GM23338 (cell line): ENCODE results near the gene AKNAD1. TPM values are rescaled to one million over a fixed set of nuclear protein-coding genes. Genes with fewer than 3 reads are reported as not detected.

Experiments used
- CREB1 ChIP-seq: fragments of 250-450 bp; sonication (Bioruptor Pico); IDR thresholded peaks from 2 replicates; pipeline ENCODE4 v1.5.0; 2020; ENCODE audit warnings: low read depth, mild to moderate bottlenecking, moderate library complexity
- NANOG ChIP-seq: IDR thresholded peaks from 2 replicates; pipeline ENCODE4 v1.6.1; 2016; ENCODE audit warnings: antibody characterized with exemption, borderline replicate concordance
- POLR2AphosphoS5 ChIP-seq: IDR thresholded peaks from 2 replicates; pipeline ENCODE4 v1.6.1; 2016; ENCODE audit warnings: antibody characterized with exemption, low read depth
- STAT1 ChIP-seq: IDR thresholded peaks from one replicate; pipeline ENCODE4 v1.6.1; 2016; ENCODE audit warnings: antibody characterized with exemption; ENCODE audit not compliant: unreplicated experiment
- polyA plus RNA-seq: library from polyadenylated mRNA; unstranded; fragments of >200 nt; fragmentation: Nextera tagmentation; extraction: Ambion mirVana; gene quantifications from 2 replicates; pipeline ENCODE4 v1.2.1, GENCODE V29; 2016
- total RNA-seq: library from RNA; depleted of rRNA; stranded (reverse); fragments of >200 nt; shearing (Covaris generic); gene quantifications from 2 replicates; pipeline ENCODE4 v1.2.3, GENCODE V29; 2014
- TF ChIP-seq, protein P1 (sequence below): fragments of 250-450 bp; sonication (Bioruptor Pico); IDR thresholded peaks from 2 replicates; pipeline ENCODE4 v1.5.0; 2020; ENCODE audit warnings: mild to moderate bottlenecking, moderate library complexity
- TF ChIP-seq, protein P2 (sequence below): IDR thresholded peaks from 2 replicates; pipeline ENCODE4 v1.6.1; 2016; ENCODE audit warnings: antibody characterized with exemption
- TF ChIP-seq, protein P3 (sequence below): IDR thresholded peaks from one replicate; pipeline ENCODE4 v1.6.1; 2018; ENCODE audit warnings: antibody characterized with exemption; ENCODE audit not compliant: unreplicated experiment

Gene AKNAD1
- total and polyA plus RNA-seq, 2 experiments from 2014 or later, result not detected

DNA sequence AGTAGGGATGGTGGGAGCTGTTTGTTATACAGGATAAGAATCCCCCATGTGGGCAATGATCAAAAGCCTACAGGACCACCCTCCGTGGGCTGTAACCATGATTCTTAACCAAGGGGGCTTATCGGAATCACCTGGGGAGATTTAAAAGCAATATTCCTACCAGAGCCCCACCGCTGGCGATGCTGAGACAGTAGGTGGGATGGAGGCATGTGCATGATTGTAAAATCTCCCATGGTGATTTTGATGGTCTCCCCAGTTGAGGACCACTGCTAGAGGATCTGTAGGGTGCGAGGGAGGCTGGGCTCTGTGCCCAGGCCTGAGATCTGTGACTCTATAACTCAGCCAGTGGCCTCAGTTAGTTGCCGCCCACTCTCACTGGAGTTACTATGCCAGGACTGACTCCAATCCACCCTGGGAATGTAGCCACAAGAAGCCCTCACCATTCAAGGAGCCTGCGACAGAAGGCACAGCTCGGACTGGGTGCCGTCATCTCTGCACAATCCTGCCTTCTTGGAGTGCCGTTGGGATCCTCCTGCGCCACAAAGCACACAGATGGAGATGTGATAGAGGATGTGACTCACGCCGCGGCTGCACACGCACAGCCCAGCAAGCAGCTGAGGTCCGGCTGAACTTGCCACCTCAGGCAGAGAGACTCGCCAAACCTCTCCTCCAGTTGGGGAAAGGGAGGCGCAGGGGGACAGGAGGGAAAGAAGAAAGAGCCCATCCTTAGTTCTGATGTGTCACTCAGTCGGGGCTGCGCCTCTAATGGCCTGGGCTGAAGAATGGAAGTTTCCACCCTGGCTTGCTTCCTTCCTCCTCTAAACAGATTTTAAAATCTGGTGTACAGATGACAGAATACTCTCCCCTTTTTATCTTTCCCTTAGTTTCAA lies 26.5 kb downstream of the AKNAD1 start (continued):
- TF ChIP-seq, protein P1, sequence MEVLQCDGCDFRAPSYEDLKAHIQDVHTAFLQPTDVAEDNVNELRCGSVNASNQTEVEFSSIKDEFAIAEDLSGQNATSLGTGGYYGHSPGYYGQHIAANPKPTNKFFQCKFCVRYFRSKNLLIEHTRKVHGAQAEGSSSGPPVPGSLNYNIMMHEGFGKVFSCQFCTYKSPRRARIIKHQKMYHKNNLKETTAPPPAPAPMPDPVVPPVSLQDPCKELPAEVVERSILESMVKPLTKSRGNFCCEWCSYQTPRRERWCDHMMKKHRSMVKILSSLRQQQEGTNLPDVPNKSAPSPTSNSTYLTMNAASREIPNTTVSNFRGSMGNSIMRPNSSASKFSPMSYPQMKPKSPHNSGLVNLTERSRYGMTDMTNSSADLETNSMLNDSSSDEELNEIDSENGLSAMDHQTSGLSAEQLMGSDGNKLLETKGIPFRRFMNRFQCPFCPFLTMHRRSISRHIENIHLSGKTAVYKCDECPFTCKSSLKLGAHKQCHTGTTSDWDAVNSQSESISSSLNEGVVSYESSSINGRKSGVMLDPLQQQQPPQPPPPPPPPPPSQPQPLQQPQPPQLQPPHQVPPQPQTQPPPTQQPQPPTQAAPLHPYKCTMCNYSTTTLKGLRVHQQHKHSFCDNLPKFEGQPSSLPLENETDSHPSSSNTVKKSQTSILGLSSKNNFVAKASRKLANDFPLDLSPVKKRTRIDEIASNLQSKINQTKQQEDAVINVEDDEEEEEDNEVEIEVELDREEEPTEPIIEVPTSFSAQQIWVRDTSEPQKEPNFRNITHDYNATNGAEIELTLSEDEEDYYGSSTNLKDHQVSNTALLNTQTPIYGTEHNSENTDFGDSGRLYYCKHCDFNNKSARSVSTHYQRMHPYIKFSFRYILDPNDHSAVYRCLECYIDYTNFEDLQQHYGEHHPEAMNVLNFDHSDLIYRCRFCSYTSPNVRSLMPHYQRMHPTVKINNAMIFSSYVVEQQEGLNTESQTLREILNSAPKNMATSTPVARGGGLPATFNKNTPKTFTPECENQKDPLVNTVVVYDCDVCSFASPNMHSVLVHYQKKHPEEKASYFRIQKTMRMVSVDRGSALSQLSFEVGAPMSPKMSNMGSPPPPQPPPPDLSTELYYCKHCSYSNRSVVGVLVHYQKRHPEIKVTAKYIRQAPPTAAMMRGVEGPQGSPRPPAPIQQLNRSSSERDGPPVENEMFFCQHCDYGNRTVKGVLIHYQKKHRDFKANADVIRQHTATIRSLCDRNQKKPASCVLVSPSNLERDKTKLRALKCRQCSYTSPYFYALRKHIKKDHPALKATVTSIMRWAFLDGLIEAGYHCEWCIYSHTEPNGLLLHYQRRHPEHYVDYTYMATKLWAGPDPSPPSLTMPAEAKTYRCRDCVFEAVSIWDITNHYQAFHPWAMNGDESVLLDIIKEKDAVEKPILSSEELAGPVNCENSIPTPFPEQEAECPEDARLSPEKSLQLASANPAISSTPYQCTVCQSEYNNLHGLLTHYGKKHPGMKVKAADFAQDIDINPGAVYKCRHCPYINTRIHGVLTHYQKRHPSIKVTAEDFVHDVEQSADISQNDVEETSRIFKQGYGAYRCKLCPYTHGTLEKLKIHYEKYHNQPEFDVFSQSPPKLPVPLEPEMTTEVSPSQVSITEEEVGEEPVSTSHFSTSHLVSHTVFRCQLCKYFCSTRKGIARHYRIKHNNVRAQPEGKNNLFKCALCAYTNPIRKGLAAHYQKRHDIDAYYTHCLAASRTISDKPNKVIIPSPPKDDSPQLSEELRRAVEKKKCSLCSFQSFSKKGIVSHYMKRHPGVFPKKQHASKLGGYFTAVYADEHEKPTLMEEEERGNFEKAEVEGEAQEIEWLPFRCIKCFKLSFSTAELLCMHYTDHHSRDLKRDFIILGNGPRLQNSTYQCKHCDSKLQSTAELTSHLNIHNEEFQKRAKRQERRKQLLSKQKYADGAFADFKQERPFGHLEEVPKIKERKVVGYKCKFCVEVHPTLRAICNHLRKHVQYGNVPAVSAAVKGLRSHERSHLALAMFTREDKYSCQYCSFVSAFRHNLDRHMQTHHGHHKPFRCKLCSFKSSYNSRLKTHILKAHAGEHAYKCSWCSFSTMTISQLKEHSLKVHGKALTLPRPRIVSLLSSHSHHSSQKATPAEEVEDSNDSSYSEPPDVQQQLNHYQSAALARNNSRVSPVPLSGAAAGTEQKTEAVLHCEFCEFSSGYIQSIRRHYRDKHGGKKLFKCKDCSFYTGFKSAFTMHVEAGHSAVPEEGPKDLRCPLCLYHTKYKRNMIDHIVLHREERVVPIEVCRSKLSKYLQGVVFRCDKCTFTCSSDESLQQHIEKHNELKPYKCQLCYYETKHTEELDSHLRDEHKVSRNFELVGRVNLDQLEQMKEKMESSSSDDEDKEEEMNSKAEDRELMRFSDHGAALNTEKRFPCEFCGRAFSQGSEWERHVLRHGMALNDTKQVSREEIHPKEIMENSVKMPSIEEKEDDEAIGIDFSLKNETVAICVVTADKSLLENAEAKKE (CRISPR knock-in tag), result no peak
- TF ChIP-seq CREB1, result no peak
- TF ChIP-seq STAT1, result no peak
- TF ChIP-seq, protein P2, sequence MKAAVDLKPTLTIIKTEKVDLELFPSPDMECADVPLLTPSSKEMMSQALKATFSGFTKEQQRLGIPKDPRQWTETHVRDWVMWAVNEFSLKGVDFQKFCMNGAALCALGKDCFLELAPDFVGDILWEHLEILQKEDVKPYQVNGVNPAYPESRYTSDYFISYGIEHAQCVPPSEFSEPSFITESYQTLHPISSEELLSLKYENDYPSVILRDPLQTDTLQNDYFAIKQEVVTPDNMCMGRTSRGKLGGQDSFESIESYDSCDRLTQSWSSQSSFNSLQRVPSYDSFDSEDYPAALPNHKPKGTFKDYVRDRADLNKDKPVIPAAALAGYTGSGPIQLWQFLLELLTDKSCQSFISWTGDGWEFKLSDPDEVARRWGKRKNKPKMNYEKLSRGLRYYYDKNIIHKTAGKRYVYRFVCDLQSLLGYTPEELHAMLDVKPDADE, result no peak
- TF ChIP-seq NANOG, result no peak
- TF ChIP-seq, protein P3, sequence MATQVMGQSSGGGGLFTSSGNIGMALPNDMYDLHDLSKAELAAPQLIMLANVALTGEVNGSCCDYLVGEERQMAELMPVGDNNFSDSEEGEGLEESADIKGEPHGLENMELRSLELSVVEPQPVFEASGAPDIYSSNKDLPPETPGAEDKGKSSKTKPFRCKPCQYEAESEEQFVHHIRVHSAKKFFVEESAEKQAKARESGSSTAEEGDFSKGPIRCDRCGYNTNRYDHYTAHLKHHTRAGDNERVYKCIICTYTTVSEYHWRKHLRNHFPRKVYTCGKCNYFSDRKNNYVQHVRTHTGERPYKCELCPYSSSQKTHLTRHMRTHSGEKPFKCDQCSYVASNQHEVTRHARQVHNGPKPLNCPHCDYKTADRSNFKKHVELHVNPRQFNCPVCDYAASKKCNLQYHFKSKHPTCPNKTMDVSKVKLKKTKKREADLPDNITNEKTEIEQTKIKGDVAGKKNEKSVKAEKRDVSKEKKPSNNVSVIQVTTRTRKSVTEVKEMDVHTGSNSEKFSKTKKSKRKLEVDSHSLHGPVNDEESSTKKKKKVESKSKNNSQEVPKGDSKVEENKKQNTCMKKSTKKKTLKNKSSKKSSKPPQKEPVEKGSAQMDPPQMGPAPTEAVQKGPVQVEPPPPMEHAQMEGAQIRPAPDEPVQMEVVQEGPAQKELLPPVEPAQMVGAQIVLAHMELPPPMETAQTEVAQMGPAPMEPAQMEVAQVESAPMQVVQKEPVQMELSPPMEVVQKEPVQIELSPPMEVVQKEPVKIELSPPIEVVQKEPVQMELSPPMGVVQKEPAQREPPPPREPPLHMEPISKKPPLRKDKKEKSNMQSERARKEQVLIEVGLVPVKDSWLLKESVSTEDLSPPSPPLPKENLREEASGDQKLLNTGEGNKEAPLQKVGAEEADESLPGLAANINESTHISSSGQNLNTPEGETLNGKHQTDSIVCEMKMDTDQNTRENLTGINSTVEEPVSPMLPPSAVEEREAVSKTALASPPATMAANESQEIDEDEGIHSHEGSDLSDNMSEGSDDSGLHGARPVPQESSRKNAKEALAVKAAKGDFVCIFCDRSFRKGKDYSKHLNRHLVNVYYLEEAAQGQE, result no peak
- TF ChIP-seq POLR2AphosphoS5, result no peak
